Type B pancreatic cell (in vitro differentiated cells): ENCODE data around the gene DTNB. TPM values are rescaled to one million over a fixed set of nuclear protein-coding genes. Genes with fewer than 3 reads are reported as not detected.
"Not testable (repeated sequence)": the region's sequence is repeated elsewhere in the genome, so short reads cannot be mapped to it uniquely, and the experiment has no call there.

Experiments
- DNase-seq: peaks from one replicate; pipeline ENCODE4 v3.0.0; 2021; ENCODE audit warnings: mixed read lengths; ENCODE audit not compliant: unreplicated experiment; ENCODE audit errors: extremely low spot score
- H3K27ac Mint-ChIP-seq: 2 replicates; pipeline ENCODE4 v1.8.0; 2021; ENCODE audit warnings: mild to moderate bottlenecking, mixed read lengths
- H3K27me3 Mint-ChIP-seq: 2 replicates; pipeline ENCODE4 v1.8.0; 2021; ENCODE audit warnings: mixed read lengths
- H3K36me3 Mint-ChIP-seq: 2 replicates; pipeline ENCODE4 v1.8.0; 2021; ENCODE audit warnings: mixed read lengths
- H3K4me1 Mint-ChIP-seq: one replicate; pipeline ENCODE4 v1.8.0; 2021; ENCODE audit warnings: mixed read lengths; ENCODE audit not compliant: unreplicated experiment
- H3K4me3 Mint-ChIP-seq: 2 replicates; pipeline ENCODE4 v1.8.0; 2021; ENCODE audit warnings: mild to moderate bottlenecking, mixed read lengths
- H3K9me3 Mint-ChIP-seq: 2 replicates; pipeline ENCODE4 v1.8.0; 2021; ENCODE audit warnings: mixed read lengths
- total RNA-seq: library from RNA; stranded (reverse); gene quantifications from 2 replicates; pipeline ENCODE4 v1.2.1, GENCODE V29; 2021; ENCODE audit warnings: low replicate concordance
- TF ChIP-seq, protein P1 (sequence below): fragments of 200-600 bp; sonication (generic); conservative IDR thresholded peaks from 2 replicates; pipeline ENCODE4 v1.5.0; 2021; ENCODE audit warnings: antibody characterized with exemption, mild to moderate bottlenecking

The DTNB gene
- total RNA-seq, 1 donor from 2014 or later: 28.6 TPM

DNA sequence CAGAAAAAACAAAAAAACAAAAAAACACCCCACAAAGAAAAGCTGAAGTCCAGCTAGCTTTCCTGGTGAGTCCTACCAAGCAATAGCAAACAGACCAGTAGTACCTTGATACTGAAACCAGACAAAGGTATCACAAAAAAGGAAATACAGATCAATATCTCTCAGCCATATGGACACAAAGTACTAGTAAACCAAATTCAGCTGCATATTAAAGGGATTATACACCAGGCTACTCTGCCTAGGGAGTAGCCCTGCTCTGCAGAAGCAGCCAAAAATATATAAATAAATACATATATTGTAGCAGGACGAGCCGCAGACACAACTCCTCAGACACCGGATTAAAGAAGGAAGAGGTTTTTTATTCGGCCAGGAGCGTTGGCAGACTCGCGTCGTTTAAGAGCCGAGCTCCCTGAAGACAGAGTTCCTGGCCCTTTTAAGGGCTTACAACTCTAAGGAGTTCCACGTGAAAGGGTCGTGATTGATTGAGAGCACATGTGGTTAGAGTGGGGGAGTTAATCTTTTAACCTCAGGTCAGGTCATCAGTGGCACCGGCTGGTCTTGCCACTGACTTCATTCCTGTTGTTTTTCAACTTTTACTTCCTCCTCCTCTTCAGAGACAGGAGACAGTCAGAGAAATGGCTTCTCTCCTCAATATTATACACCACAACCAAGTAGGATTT, 38.4 kb upstream of the DTNB start:
- Mint-ChIP-seq H3K27ac (peak overlapping the region; percentile 46), H3K9me3 (peaks cover 8% of the 10 kb centered on the region), H3K36me3 (no peaks in the 10 kb centered on the region), H3K4me3 (peak overlapping the region; percentile 73), H3K4me1 (peaks cover 19% of the 10 kb centered on the region), H3K27me3 (no peaks in the 10 kb centered on the region)
- TF ChIP-seq, protein P1, sequence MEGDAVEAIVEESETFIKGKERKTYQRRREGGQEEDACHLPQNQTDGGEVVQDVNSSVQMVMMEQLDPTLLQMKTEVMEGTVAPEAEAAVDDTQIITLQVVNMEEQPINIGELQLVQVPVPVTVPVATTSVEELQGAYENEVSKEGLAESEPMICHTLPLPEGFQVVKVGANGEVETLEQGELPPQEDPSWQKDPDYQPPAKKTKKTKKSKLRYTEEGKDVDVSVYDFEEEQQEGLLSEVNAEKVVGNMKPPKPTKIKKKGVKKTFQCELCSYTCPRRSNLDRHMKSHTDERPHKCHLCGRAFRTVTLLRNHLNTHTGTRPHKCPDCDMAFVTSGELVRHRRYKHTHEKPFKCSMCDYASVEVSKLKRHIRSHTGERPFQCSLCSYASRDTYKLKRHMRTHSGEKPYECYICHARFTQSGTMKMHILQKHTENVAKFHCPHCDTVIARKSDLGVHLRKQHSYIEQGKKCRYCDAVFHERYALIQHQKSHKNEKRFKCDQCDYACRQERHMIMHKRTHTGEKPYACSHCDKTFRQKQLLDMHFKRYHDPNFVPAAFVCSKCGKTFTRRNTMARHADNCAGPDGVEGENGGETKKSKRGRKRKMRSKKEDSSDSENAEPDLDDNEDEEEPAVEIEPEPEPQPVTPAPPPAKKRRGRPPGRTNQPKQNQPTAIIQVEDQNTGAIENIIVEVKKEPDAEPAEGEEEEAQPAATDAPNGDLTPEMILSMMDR: no peak
- DNase-seq: no peak

DNA sequence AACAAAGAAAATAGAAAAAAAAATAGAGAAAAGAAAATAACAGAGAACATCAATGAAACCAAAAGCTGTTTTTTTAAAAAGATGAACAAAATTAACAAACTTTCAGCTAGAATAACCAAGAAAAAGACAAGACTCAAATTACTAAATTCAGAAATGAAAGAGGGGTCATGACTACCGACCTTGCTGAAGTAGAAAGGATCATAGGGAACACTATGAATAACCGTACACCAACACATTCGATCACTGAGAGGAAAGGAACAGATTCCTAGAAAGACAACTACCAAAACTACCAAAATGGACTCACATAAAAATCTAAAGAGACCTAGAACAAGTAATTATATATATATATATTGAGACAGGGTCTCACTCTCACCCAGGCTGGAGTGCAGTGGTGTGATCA, 37.4 kb upstream of the DTNB start:
- Mint-ChIP-seq H3K4me3 (no peak overlapping the region), H3K4me1 (peaks cover 19% of the 10 kb centered on the region), H3K36me3 (no peaks in the 10 kb centered on the region), H3K27ac (no peak overlapping the region), H3K9me3 (peaks cover 8% of the 10 kb centered on the region), H3K27me3 (no peaks in the 10 kb centered on the region)
- TF ChIP-seq, protein P1: no peak
- DNase-seq: no peak

DNA sequence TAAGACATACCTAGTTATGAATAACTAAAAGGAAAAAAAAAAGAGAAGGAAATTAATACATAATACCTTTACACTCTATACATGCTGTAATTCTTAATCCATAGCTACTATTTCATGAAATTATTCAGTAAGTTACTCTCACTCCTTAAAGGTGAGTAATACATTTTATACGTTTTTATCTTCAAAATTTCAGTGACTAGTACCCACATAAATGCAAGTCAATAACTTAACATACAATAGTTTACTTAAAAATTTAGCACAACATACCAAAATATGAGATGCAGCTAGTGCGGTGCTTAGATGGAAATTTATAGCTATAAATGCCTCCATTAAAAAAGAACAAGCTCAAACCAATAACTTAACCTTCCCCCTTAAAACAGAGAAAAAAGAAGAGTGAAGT, 36.0 kb upstream of the DTNB start:
- Mint-ChIP-seq H3K4me3 (no peak overlapping the region), H3K4me1 (peaks cover 19% of the 10 kb centered on the region), H3K36me3 (no peaks in the 10 kb centered on the region), H3K27me3 (no peaks in the 10 kb centered on the region), H3K27ac (no peak overlapping the region), H3K9me3 (peaks cover 8% of the 10 kb centered on the region)
- TF ChIP-seq, protein P1: no peak
- no peak for DNase-seq

DNA sequence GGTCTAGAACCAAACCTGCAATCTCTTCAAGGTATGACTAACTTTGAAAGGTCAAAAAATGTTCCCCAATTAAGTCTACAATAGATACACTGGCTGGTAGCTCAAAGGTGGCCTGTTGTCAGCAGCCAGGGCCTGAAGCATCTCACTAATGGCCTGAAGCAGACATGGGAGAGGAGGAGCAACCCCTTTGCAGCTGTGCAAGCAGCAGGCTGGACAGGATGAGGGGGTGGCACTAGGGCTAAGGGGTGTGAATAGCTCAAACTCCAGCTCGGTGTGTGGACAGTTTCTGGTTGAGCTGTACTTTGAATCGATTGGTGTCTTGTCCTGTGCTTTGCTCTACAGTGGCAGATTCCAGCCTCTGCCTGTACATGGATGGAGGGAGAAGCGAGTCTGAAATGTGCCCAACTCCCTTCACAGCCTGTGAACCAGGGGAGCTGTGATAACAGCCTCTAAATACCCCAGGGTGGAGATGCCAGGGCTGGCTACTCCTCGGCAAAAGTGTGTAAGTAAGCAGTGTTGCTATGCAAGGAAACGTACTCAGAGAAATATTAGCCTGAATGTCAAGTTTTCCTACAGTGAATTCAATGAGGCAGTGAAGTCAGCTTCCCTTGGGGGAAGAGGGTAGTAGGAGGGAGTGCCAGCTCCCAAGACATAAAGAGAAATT, 34.7 kb upstream of the DTNB start:
- Mint-ChIP-seq H3K27ac (no peak overlapping the region), H3K36me3 (no peaks in the 10 kb centered on the region)

DNA sequence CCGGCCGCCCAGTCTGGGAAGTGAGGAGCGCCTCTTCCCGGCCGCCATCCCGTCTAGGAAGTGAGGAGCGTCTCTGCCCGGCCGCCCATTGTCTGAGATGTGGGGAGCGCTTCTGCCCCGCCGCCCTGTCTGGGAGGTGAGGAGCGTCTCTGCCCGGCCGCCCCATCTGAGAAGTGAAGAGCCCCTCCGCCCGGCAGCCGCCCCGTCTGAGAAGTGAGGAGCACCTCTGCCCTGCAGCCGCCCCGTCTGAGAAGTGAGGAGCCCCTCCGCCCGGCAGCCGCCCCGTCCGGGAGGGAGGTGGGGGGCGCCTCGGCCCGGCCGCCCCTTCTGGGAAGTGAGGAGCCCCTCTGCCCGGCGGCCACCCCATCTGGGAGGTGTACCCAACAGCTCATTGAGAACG, 32.2 kb upstream of the DTNB start:
- not testable (repeated sequence) for H3K4me1 Mint-ChIP-seq, H3K27ac Mint-ChIP-seq, H3K27me3 Mint-ChIP-seq, H3K9me3 Mint-ChIP-seq, DNase-seq, H3K36me3 Mint-ChIP-seq, H3K4me3 Mint-ChIP-seq

More for the DNA sequence above, 34.7 kb upstream of the DTNB start:
- DNase-seq: no peak
- TF ChIP-seq, protein P1: no peak
- Mint-ChIP-seq H3K4me1 (peaks cover 19% of the 10 kb centered on the region), H3K27me3 (no peaks in the 10 kb centered on the region), H3K9me3 (peaks cover 8% of the 10 kb centered on the region), H3K4me3 (no peak overlapping the region)

DNA sequence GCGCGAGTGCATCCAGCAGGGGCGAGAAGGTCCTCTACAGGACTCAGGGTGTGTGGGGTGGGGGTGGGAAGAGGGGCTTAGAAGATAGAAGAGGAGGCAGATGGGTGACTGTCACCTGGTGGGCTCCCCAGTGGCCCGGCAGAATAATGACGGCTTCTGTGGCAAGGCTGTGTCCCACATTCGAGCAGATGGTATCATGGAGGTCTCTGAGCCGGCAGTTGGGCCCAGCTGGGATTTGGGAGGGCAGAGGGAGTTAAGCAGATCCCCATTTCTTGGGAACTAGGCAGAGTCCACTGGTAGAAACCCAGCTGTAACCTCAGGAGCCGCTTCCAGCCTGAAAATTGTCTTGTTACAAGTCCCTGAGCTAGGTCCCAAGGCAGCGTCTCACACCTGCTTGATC, 28.4 kb upstream of the DTNB start:
- Mint-ChIP-seq H3K27me3 (no peaks in the 10 kb centered on the region), H3K27ac (no peak overlapping the region), H3K4me1 (peaks cover 6% of the 10 kb centered on the region), H3K9me3 (no peaks in the 10 kb centered on the region), H3K36me3 (no peaks in the 10 kb centered on the region), H3K4me3 (no peak overlapping the region)
- DNase-seq: no peak
- TF ChIP-seq, protein P1: no peak
